GM20431 (cell line): ENCODE measurements around the gene SNX24.

Source experiments
- in situ Hi-C: fragments of 300-500 bp; cut with MseI, MboI; formaldehyde crosslinking; loops from one replicate; pipeline ENCODE4 v1.15.0; 2020; ENCODE audit warnings: low sequenced_read_pairs; ENCODE audit not compliant: unreplicated experiment

Gene SNX24

DNA sequence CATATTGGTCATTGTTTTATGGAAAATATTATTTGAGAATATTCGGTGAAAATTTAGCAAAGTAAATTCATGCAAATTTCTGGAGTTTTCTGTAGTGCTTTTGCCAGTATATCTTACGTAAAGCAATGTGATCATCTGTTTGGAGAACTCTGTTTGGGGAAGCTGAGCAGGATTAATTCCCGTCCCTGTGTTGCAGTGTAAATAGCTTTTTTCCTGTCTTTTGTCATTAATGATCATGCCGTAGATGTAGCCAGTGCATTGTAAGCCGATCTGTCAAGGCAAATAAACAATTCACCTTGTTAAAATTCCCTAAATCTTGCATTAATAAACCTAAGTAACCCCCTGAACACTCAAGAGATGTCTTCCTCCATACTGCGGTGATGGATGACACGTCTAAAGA is 151.9 kb downstream of the SNX24 start:
- in situ Hi-C loops = no loop called here

DNA sequence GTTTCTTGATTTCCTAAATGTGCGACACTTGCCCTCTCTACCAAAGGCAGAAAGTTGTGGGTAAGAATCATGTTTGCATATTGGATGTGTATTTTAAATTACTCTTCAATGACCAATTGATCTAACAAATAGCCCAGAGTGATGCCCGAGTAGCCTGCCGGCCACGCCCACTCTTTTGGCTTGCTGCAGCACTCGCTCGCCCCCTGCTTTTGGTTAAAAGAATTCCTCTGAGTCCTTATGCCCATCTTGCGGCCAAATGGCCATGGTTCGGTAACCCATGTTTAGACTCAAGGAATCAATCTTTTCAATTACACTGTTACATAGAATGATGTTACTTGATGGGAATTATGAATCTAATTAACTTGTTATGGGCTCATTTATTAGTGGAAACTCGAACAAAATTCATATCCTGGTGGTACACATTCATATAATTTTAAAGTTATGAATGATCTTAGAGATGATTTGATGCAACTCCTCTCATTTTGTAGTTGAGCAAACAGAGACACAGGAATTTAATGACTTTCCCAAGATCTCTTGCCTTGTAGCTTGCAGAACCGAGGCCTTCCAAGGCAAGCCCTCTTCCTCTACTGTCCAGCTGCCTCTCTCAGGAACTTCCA is 154.6 kb downstream of the SNX24 start:
- in situ Hi-C loops = loop anchor here (10.0 kb wide), 1 partner anchor 95 kb away; no protein-coding TSS in a partner anchor

DNA sequence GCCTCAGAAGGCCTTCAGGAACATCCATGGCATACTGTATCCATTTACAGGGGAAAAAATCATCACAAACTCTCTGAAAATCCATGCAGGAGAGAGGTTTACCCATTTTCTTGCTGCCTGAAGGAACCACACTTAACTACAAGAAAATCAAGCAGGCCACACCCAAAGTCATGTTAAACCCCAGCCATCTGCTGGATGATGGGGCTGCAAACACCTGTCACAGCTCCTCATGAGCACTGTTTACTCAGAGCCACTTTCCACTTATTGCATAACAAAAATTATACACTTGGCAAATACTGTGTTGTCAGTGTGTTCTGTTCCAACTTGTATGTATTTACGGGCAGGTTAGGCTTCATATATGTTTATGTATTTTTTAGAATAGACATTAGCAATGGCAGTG is 155.3 kb downstream of the SNX24 start:
- in situ Hi-C loops = loop anchor here (10.0 kb wide), 1 partner anchor 96 kb away; no protein-coding TSS in a partner anchor

DNA sequence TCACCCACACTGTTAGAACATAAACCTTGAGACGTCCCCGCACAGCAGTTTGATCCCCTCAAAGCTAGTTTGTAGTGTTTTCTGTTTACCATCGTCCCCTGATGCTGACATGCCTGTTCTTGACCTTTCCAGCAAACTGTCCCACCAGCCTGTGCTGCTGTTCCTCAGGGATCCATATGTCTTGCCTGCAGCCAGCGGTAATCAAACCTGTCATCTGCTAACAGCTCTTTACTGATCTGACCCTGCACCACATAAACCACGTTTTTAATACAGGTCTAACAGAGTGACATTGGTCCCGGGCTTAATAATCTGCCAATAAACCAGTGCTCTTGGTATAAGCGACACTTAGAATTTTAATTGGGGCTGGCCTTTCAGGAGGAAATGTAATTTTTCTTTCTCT is 156.4 kb downstream of the SNX24 start:
- in situ Hi-C loops = loop anchor here (10.0 kb wide), 1 partner anchor 97 kb away; no protein-coding TSS in a partner anchor

DNA sequence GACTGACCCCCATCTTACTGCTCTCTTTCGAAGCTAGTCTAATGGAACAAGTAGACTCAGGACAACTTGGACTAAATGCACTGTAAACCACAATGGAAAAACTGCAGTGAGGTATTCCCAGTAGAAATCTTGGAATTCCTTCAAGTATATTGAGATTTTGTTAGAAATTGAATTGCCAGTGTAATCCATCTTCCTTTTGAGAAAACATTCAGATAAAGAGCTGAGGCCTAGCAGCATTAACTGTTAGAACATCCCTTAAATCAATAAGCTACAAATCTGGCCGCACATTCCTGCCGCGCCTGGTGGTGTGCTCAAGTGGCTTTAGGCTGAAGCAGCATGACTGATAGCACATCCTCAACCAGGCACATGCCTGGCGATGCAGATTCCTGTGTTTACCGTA is 161.8 kb downstream of the SNX24 start:
- in situ Hi-C loops = loop anchor here (10.0 kb wide), 1 partner anchor 102 kb away; no protein-coding TSS in a partner anchor

DNA sequence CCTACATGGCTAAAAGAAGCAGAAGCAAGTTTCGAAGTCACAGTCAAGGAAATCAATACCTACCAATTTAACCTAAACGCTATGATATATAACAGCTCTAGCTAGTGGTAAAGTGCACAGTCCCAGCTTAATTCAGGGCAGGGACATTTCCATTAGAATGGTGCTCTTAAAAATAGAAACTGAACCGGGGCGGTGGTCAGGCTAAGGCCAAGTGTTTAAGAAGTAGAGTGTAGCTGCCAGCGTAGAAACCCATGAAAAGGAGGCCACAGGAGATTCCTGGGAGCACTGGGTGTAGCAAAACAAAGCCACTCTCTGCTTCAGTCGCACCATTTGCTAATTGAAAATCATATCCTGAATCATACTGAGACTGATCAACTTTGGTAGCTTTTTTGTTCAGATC is 162.3 kb downstream of the SNX24 start:
- in situ Hi-C loops = loop anchor here (10.0 kb wide), 1 partner anchor 103 kb away; no protein-coding TSS in a partner anchor

DNA sequence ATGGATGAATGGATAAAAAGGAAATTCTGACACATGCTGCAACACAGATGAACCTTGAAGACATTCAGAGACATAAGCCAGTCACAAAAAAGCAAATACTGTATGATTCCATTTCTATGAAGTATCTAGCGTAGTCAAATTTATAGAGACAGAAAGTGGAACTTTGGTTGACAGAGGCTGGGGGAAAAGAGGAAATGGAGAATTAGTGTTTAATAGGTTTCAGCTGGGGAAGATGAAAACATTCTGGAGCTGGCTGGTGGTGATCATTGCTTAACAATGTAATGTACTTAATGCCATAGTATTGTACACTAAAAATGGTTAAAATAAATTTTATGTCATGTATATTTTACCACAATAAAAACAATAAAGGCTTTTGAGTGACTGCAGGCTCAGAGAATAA is 166.9 kb downstream of the SNX24 start:
- in situ Hi-C loops = no loop called here

DNA sequence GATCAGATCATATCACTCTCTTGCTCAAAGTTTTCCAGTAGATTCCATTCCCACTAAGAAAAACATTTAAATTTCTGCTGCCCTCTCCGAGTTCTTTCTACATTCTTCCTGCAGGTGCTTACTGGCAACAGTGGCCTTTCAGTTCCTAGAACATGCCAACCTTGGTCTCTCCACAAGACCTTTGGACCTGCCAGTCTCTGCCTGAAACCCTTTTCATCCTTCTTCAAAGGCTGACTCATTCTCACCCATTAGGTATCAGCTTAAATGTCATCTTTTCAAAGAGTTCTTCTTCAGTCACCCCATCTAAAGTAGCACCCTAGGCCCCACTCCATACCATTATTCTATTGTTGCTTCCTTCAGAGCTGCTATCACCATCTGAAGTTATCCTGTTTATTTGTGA is 169.3 kb downstream of the SNX24 start:
- in situ Hi-C loops = no loop called here

DNA sequence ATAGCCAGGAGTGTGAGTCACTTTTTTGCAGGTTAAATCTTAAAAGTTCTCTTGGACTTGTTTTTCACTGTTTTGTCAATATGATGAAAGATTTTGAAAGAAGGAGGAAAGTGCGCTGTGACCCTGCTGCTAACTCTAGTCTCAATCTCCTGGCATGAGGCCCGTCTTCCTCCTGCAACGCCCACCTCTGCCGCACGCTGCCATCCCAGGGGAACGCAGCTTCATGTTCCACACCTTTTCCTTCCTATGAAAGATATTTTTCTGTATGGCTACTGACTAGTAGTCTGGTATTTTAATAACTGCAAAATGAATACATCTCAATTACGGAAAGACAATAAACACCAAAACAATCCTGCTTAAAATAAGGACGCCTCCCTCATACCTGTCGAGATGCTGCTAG is 182.8 kb downstream of the SNX24 start:
- in situ Hi-C loops = no loop called here

DNA sequence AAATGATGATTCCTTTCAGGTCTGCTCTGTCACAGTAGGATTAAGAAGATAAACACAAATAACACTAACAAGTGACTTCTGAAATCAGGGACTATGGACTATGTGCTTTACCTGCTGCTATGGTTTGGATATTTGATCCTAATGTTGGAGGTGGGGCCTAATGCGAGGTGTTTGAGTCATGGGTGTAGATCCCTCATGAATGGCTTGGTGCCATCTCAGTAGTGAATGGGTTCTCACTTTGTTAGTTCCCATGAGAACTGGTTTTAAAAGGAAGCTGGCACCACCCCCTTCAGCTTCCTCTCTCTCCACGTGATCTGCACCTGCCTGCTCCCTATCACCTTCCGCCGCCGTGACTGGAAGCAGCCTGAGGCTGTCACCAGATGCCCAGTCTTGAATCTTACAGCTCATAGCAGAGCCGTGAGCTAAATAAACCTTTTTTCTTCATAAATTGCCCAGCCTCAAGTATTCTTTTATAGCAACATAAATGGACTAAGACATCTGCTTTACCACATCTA is 187.8 kb downstream of the SNX24 start:
- in situ Hi-C loops = no loop called here

DNA sequence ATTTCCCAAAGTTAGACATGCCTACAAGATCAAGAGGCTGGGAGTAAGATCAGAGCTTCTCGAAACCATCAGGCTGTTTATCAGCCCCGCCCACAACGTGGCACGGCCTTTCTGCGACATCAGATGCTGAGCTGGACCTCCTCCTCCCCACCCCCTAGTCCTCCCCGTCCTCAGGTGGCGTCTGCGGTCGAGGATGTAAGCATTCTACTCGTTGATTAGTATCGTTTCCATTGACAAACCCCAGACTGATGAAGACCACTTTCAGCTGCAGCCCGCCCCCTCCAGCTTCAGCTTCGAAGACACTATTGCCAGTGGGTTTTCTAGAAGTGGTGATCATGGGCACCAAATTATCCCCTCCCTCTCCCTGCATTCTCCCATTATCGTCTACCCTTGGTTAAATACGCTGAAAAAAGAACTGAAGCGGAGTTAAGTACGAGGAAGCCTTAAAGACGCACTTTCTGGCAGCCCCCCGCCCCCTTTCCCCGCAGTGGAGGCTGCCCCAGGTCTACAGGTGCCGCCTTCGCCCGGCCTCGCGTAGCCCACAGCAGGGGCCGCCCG is 190.0 kb downstream of the SNX24 start:
- in situ Hi-C loops = no loop called here

DNA sequence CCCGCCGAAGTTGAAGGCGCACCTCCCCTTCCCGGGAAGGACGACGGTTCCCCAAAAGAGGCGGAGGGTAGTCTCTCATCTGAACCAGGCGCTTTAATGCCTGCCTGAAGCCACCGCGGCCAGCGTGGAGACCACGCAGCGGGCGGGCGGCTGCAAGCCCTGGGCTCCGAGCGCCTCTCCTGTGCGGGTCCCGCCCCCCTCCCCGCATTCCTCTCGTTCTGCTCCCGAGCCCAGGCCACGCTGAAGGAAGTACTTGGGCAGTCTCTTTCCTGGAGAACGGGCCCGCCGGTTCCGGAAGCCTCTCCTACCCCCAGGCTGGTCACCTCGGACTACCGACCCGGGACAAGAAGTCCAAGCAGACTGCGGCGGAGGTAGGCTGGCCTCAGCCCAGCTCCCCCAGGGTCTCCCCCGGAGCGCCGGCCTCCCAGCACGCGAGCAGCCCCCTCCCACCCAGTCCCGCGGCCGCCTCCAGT is 190.5 kb downstream of the SNX24 start:
- in situ Hi-C loops = no loop called here

DNA sequence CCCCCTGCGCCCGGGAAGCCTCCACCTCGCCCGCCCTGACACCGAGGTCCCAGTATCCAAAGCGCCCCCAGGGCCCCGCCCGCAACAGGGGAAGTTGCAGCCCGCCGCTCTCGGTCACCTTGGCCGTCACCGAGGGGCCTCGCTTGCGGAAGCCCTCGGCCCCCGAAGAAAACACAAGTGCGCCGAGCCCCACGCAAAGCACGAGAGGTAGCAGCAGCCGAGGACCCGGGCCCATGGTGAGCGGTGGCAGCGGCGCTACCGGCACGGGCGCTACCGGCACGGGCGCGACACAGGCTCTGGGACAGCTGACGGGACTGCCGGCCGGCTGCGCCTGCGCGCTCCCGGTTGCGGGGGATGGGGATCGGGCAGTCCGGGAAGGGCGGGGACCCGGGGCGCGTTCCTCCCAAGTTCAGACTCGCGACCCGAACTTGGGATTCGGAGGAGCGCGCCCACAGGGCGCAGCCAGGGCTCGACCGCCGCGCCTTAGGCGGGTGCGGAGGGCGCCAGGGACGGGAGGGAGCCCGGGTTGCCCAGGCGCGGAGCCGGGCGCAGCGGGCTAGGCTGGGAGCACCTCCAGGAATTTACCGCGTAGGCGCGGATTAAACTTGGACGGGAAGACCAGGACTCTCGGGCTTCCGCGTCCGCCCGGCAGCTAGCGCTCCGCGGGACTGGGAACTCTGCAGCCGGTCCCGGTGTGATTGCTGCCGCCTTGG is 191.1 kb downstream of the SNX24 start, which contains the start of gene PPIC:
TSS of gene PPIC (minus strand) at position 335 of the 713 bp plus-strand sequence. CDS start at position 235, 100 bp downstream.
- in situ Hi-C loops = no loop called here

DNA sequence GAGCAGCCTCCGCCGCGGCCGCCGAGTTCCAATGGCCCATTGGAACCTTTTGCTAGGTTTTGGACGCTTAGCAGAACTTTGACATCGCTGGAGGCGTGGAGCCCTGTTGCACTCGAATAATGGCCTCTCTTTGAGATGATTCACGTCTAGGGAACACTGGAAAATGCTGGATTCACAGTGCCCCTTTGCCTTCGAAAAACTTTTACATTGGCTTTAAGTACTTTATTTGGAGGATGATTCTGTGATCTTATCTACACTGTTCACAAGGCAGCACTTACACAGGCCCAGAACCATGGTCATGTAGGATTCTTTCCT is 191.6 kb downstream of the SNX24 start:
- in situ Hi-C loops = no loop called here

DNA sequence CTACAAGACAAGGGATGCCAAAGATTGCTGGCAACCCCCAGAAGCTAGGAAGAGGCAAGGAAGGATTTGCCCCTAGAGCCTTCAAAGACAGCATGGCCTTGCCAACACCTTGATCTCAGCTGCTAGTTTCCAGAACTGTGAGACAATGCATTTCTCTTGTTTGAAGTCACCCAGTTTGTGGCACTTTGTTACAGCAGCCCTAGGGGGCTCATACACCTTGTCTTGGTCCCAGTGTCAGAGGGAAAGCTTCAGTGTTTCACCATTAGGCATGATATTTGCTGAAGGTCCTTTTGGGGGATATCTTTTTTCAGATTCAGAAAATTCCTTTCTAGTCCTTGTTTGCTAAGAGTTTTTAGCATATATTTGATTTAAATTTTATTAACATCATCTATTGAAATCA is 194.3 kb downstream of the SNX24 start:
- in situ Hi-C loops = no loop called here

DNA sequence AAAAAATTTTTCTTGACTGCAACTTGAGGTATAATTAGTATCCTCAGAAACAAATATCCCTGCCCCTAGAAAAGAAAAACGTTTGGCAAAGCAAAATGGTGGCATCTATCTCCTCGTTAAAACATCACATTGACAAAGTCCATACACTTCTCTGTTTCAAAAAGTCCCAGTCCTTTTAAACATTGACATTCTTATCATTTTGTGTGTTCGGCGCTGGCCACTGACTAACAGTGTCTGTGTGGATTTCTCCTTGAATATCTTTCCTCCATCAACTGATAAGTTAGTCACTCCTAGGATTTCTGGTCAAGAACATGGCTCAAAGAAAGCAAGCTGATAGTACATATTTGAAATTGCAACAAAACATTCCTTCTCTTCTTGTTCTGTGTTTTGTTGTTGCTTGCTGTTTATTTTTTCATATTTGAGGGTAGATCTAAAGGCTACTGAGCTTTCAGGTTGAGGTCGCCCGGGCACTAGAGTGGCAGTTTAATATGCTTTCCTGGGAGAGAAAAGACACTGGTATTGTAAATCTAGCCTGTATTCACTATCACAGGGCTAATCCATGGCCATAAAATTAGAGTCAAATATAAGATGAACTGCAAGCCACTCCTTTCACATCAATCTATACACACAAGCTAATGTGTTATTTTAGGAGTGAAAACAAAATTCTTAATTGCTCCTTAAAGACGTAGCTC is 199.7 kb downstream of the SNX24 start:
- in situ Hi-C loops = no loop called here

DNA sequence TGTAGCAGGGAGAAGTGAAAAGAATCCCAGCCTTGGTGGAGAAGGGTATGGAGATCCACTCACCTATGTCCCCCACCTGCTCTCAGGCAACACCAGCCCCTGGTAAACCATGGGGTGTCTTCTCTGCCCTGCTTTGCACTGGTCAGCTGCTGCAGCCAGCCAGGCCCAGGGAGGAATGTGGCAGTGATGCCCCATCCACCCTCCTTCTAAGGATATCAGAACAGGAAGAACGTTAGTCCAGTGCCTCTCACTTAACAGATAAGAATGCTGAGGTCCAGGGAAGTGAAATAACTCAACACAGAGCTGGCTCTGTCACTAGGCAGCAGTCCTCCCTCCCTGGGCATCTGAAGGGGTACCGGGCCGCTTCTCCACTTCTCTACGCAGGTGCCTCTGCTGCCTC is 200.8 kb downstream of the SNX24 start:
- in situ Hi-C loops = no loop called here

DNA sequence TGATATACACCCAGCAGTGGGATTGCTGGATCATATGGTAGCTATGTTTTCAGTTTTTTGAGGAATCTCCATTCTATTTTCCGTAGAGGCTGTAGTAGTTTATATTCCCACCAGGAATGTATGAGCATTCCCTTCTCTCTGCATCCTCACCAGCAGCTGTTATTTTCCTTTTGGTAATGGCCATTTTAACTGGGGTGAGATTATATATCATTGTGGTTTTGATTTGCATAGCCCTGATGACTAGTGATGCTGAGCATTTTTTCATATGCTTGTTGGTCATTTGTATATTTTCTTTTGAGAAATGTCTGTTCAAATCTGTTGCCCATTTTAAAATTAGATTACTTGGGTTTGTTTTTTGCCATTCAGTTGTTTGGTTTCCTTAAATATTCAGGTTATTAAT is 202.3 kb downstream of the SNX24 start:
- in situ Hi-C loops = no loop called here

DNA sequence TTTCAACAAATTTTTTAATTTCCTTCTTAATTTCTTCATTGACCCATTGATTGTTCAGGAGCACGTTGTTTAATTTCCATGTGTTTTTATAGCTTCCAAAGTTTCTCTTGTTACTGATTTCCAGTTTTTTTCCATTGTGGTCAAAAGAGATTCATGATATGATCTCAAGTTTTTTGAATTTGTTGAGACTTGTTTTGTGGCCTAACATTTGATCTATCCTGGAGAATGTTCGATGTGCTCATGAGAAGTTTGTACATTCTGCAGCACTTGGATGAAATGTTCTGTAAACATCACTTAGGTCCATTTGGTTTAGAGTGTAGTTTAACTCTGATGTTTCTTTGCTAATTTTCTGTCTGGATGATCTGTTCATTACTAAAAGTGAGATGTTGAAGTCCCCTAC is 205.8 kb downstream of the SNX24 start:
- in situ Hi-C loops = no loop called here
